HepG2 (cell line): ENCODE results near the gene MAN1B1. TPM values are rescaled to one million over a fixed set of nuclear protein-coding genes. Genes with fewer than 3 reads are reported as not detected.

Experiments
- AGO2 ChIP-seq: fragments of 200-400 bp; formaldehyde crosslinking; optimal IDR thresholded peaks from 2 replicates; pipeline ENCODE3; 2017; ENCODE audit warnings: mild to moderate bottlenecking, low read depth, low read length, moderate library complexity
- HDAC2 ChIP-seq: sonication (generic); formaldehyde crosslinking; IDR thresholded peaks from 2 replicates; pipeline ENCODE4 v1.4.0; 2020; ENCODE audit warnings: missing genetic modification reagents
- KDM2A ChIP-seq: sonication (generic); formaldehyde crosslinking; IDR thresholded peaks from 2 replicates; pipeline ENCODE4 v1.4.0; 2020; ENCODE audit warnings: low read depth, missing genetic modification reagents, borderline replicate concordance
- KDM5B ChIP-seq: sonication (generic); formaldehyde crosslinking; IDR thresholded peaks from 2 replicates; pipeline ENCODE4 v1.4.0; 2020; ENCODE audit warnings: missing genetic modification reagents, mild to moderate bottlenecking, borderline replicate concordance
- MYC ChIP-seq: sonication (generic); formaldehyde crosslinking; IDR thresholded peaks from 2 replicates; pipeline ENCODE4 v1.9.0; 2021; ENCODE audit warnings: missing genetic modification reagents, borderline replicate concordance
- ZC3H13 ChIP-seq: sonication (generic); formaldehyde crosslinking; IDR thresholded peaks from 2 replicates; pipeline ENCODE4 v1.8.1; 2023; ENCODE audit warnings: mild to moderate bottlenecking, missing genetic modification reagents, moderate library complexity
- ZFY ChIP-seq: sonication (generic); formaldehyde crosslinking; IDR thresholded peaks from 2 replicates; pipeline ENCODE4 v1.4.0; 2020; ENCODE audit warnings: missing genetic modification reagents
- ZKSCAN1 ChIP-seq: fragments of 150-350 bp; IDR thresholded peaks from 2 replicates; pipeline ENCODE4 v1.6.1; 2014; ENCODE audit warnings: low read length
- ZNF430 ChIP-seq: sonication (generic); formaldehyde crosslinking; IDR thresholded peaks from 2 replicates; pipeline ENCODE4 v1.9.0; 2021; ENCODE audit warnings: mild to moderate bottlenecking, missing genetic modification reagents
- ZNF589 ChIP-seq: sonication (generic); formaldehyde crosslinking; conservative IDR thresholded peaks from 2 replicates; pipeline ENCODE4 v1.8.0; 2022; ENCODE audit warnings: mild to moderate bottlenecking, moderate library complexity, missing genetic modification reagents
- ZNF670 ChIP-seq: sonication (generic); formaldehyde crosslinking; IDR thresholded peaks from 2 replicates; pipeline ENCODE4 v1.8.0; 2022; ENCODE audit warnings: mild to moderate bottlenecking, missing genetic modification reagents, borderline replicate concordance
- ZNF777 ChIP-seq: sonication (generic); formaldehyde crosslinking; IDR thresholded peaks from 2 replicates; pipeline ENCODE4 v1.4.0; 2020; ENCODE audit warnings: missing genetic modification reagents
- ZNF790 ChIP-seq: sonication (generic); formaldehyde crosslinking; IDR thresholded peaks from 2 replicates; pipeline ENCODE4 v1.8.0; 2022; ENCODE audit warnings: missing genetic modification reagents, mild to moderate bottlenecking, borderline replicate concordance
- polyA plus RNA-seq, 8 experiments: library from polyadenylated mRNA; depleted of rRNA in 3 of 8; stranded (reverse) in 7 of 8; unstranded in 1 of 8; fragments of >200 nt; fragmentation: Illumina TruSeq in 4 of 8; extraction: Trizol in 4 of 8; gene quantifications; 2 replicates each; pipeline versions ENCODE4 v1.2.1 to v1.2.3, GENCODE V29; 2011 to 2016; ENCODE audit warnings: low read depth in 4 of 8, missing spikeins in 1 of 8, mixed read lengths in 1 of 8; ENCODE audit not compliant: insufficient read depth in 1 of 8
- total RNA-seq, 5 experiments: library from RNA; depleted of rRNA; stranded (reverse); fragments of >200 nt; fragmentation: Illumina TruSeq; extraction: Trizol; gene quantifications; 2 replicates each; pipeline ENCODE4 v1.2.3, GENCODE V29; 2016; ENCODE audit warnings: low read depth in 1 of 5
- TF ChIP-seq, protein P1 (sequence below): IDR thresholded peaks from 2 replicates; pipeline ENCODE4 v1.6.1; 2018; ENCODE audit warnings: missing genetic modification reagents
- TF ChIP-seq, protein P2 (sequence below): sonication (generic); formaldehyde crosslinking; IDR thresholded peaks from 2 replicates; pipeline ENCODE4 v1.4.0; 2020; ENCODE audit warnings: mild to moderate bottlenecking, low read depth, missing genetic modification reagents
- TF ChIP-seq, protein P3 (sequence below): IDR thresholded peaks from 2 replicates; pipeline ENCODE4 v1.6.1; 2016; ENCODE audit warnings: missing compliant biosample characterization, missing genetic modification reagents, borderline replicate concordance
- TF ChIP-seq, protein P4 (sequence below): sonication (generic); formaldehyde crosslinking; IDR thresholded peaks from 2 replicates; pipeline ENCODE4 v1.8.0; 2022; ENCODE audit warnings: low read depth, missing genetic modification reagents
- TF ChIP-seq, protein P5 (sequence below): sonication (generic); formaldehyde crosslinking; IDR thresholded peaks from 2 replicates; pipeline ENCODE4; 2020; ENCODE audit warnings: missing genetic modification reagents, mild to moderate bottlenecking, borderline replicate concordance

MAN1B1 gene
- total and polyA plus RNA-seq, 2 of the 13 experiments (the other 11 are each of a cell fraction or from before 2014, with no cell fraction given) = 48.9 to 59.5 TPM

DNA sequence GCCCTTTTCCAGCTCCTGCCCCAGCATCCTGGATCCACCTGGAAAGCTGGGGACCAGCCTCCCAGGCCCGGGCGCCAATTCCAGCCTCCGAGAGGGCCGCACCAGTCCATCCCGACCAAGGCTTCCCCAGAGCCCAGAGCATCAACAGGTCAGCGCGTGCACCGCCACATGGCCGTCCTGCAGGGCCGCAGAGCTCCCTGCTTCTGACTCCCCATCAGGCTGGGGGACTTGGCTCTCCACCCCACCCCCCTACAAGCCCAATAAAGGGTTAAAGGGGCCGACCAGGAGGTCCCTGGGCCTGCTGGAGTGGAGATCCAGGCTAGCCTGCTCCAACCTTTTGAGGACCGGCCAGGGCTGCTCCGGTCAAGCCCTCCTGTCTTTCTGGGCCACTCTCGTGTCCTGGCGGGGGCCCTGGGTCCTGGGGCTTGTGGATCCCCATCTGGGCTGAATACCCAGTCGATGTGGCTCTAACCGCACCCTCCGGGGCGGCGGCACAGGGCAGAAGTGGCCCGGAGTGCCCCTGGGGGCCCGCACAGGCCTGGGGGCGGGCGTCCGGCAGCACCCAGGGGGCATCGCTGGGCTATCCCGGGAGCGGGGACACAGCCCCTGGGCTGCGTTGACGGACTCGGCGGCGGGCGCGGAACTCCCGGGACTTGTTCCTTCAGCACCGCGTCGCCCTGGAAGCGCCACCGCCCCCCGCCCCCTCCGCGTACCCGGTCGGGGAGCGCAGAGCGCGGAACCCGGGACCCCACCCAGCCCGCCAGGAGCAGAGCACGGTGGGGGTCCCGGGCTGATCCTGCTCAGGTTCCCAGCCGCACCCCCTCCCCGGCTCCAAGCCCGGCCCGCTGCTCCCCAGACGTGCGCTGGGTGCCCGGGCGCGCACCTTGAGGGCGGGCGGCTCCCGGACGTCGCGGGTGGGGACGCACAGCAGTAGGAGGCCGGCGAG, 33.5 kb upstream of the MAN1B1 start (continued):
- TF ChIP-seq ZNF430 (CRISPR knock-in tag) (0 out of 2 replicates have a peak, but pooled peaks have one; percentile 26), ZNF670 (no peak), ZNF777 (peak; percentile 87), KDM2A (CRISPR knock-in tag) (peak; percentile 40; the same call in 1 of the 2 replicates), MYC (CRISPR knock-in tag) (peak; percentile 40; the same call in 1 of the 2 replicates), ZNF790 (CRISPR knock-in tag) (peak; percentile 36; the same call in 1 of the 2 replicates), AGO2 (no peak), ZC3H13 (CRISPR knock-in tag) (peak; percentile 29; the same call in 1 of the 2 replicates), HDAC2 (CRISPR knock-in tag) (0 out of 2 replicates have a peak, but pooled peaks have one; percentile 23), ZNF589 (peak; percentile 62; the same call in 1 of the 2 replicates), ZFY (peak; percentile 35; the same call in 1 of the 2 replicates), ZKSCAN1 (no peak), KDM5B (CRISPR knock-in tag) (peak; percentile 42; the same call in 1 of the 2 replicates)
- TF ChIP-seq, protein P1, sequence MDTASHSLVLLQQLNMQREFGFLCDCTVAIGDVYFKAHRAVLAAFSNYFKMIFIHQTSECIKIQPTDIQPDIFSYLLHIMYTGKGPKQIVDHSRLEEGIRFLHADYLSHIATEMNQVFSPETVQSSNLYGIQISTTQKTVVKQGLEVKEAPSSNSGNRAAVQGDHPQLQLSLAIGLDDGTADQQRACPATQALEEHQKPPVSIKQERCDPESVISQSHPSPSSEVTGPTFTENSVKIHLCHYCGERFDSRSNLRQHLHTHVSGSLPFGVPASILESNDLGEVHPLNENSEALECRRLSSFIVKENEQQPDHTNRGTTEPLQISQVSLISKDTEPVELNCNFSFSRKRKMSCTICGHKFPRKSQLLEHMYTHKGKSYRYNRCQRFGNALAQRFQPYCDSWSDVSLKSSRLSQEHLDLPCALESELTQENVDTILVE = no peak
- TF ChIP-seq, protein P2, sequence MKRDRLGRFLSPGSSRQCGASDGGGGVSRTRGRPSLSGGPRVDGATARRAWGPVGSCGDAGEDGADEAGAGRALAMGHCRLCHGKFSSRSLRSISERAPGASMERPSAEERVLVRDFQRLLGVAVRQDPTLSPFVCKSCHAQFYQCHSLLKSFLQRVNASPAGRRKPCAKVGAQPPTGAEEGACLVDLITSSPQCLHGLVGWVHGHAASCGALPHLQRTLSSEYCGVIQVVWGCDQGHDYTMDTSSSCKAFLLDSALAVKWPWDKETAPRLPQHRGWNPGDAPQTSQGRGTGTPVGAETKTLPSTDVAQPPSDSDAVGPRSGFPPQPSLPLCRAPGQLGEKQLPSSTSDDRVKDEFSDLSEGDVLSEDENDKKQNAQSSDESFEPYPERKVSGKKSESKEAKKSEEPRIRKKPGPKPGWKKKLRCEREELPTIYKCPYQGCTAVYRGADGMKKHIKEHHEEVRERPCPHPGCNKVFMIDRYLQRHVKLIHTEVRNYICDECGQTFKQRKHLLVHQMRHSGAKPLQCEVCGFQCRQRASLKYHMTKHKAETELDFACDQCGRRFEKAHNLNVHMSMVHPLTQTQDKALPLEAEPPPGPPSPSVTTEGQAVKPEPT (CRISPR knock-in tag) = 0 out of 2 replicates have a peak, but pooled peaks have one; percentile 35
- TF ChIP-seq, protein P3, sequence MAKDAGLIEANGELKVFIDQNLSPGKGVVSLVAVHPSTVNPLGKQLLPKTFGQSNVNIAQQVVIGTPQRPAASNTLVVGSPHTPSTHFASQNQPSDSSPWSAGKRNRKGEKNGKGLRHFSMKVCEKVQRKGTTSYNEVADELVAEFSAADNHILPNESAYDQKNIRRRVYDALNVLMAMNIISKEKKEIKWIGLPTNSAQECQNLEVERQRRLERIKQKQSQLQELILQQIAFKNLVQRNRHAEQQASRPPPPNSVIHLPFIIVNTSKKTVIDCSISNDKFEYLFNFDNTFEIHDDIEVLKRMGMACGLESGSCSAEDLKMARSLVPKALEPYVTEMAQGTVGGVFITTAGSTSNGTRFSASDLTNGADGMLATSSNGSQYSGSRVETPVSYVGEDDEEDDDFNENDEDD (CRISPR knock-in tag) = peak; percentile 44; the same call in 1 of the 2 replicates
- TF ChIP-seq, protein P4, sequence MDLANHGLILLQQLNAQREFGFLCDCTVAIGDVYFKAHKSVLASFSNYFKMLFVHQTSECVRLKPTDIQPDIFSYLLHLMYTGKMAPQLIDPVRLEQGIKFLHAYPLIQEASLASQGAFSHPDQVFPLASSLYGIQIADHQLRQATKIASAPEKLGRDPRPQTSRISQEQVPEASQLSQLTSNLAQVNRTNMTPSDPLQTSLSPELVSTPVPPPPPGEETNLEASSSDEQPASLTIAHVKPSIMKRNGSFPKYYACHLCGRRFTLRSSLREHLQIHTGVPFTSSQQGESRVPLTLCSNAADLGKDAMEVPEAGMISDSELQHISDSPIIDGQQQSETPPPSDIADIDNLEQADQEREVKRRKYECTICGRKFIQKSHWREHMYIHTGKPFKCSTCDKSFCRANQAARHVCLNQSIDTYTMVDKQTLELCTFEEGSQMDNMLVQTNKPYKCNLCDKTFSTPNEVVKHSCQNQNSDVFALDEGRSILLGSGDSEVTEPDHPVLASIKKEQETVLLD (CRISPR knock-in tag) = peak; percentile 40; the same call in 1 of the 2 replicates
- TF ChIP-seq, protein P5, sequence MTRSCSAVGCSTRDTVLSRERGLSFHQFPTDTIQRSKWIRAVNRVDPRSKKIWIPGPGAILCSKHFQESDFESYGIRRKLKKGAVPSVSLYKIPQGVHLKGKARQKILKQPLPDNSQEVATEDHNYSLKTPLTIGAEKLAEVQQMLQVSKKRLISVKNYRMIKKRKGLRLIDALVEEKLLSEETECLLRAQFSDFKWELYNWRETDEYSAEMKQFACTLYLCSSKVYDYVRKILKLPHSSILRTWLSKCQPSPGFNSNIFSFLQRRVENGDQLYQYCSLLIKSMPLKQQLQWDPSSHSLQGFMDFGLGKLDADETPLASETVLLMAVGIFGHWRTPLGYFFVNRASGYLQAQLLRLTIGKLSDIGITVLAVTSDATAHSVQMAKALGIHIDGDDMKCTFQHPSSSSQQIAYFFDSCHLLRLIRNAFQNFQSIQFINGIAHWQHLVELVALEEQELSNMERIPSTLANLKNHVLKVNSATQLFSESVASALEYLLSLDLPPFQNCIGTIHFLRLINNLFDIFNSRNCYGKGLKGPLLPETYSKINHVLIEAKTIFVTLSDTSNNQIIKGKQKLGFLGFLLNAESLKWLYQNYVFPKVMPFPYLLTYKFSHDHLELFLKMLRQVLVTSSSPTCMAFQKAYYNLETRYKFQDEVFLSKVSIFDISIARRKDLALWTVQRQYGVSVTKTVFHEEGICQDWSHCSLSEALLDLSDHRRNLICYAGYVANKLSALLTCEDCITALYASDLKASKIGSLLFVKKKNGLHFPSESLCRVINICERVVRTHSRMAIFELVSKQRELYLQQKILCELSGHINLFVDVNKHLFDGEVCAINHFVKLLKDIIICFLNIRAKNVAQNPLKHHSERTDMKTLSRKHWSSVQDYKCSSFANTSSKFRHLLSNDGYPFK (CRISPR knock-in tag) = peak; percentile 28; the same call in 1 of the 2 replicates
